ENCODE data around the gene TRPM6.
"Not testable (repeated sequence)": the region's sequence is repeated elsewhere in the genome, so short reads cannot be mapped to it uniquely, and the experiment has no call there.

TRPM6 gene

GRCh38 chr9:74887041-74887980 lies at the start of gene TRPM6:
Gene TRPM6 (minus strand): TSS chr9:74887921. CDS start chr9:74887856, 65 bp downstream.
- peak; percentile 78 for DNase-seq

GRCh38 chr9:74935008-74935407 lies 47.3 kb upstream of the TRPM6 start:
- DNase-seq: peak; percentile 50

GRCh38 chr9:74921737-74922136 lies 34.0 kb upstream of the TRPM6 start:
- no peak for DNase-seq

- DNase-seq: no peak
Observed at GRCh38 chr9:74920944-74921626, 33.4 kb upstream of the TRPM6 start.

GRCh38 chr9:74910036-74910435 lies 22.3 kb upstream of the TRPM6 start:
- DNase-seq: no peak

- no peak for DNase-seq
Observed at GRCh38 chr9:74908665-74909064, 20.9 kb upstream of the TRPM6 start.

GRCh38 chr9:74907085-74907484 lies 19.4 kb upstream of the TRPM6 start:
- DNase-seq: no peak

GRCh38 chr9:74901001-74901400 lies 13.3 kb upstream of the TRPM6 start:
- DNase-seq: no peak

GRCh38 chr9:74888449-74888848 lies 728 bp upstream of the TRPM6 start:
- not testable (repeated sequence) for DNase-seq

GRCh38 chr9:74887981-74888370 lies 255 bp upstream of the TRPM6 start:
- no peak for DNase-seq

- no peak for DNase-seq
Observed at GRCh38 chr9:74876382-74876949, 11.3 kb downstream of the TRPM6 start.

GRCh38 chr9:74875656-74876055 lies 12.1 kb downstream of the TRPM6 start:
- no peak for DNase-seq

GRCh38 chr9:74874220-74874619 lies 13.5 kb downstream of the TRPM6 start:
- DNase-seq: no peak

GRCh38 chr9:74872619-74873233 lies 15.0 kb downstream of the TRPM6 start:
- no peak for DNase-seq

- DNase-seq: no peak
Observed at GRCh38 chr9:74867483-74867882, 20.2 kb downstream of the TRPM6 start.

- DNase-seq: no peak
Observed at GRCh38 chr9:74865177-74865576, 22.5 kb downstream of the TRPM6 start.

- no peak for DNase-seq
Observed at GRCh38 chr9:74861773-74862474, 25.8 kb downstream of the TRPM6 start.

- no peak for DNase-seq
Observed at GRCh38 chr9:74861071-74861470, 26.6 kb downstream of the TRPM6 start.

- not testable (repeated sequence) for DNase-seq
Observed at GRCh38 chr9:74860247-74860646, 27.5 kb downstream of the TRPM6 start.

- DNase-seq: no peak
Observed at GRCh38 chr9:74859786-74860185, 27.9 kb downstream of the TRPM6 start.

GRCh38 chr9:74858751-74859414 lies 28.8 kb downstream of the TRPM6 start:
- DNase-seq: no peak

- DNase-seq: no peak
Observed at GRCh38 chr9:74856989-74857388, 30.7 kb downstream of the TRPM6 start.

Data from fibroblast of upper back skin (primary cell).